GM23338 (cell line): Measurements from ENCODE around the gene HOXC5. TPM values are rescaled to one million over a fixed set of nuclear protein-coding genes. Genes with fewer than 3 reads are reported as not detected.

Source experiments
- STAT1 ChIP-seq: IDR thresholded peaks from one replicate; pipeline ENCODE4 v1.6.1; 2016; ENCODE audit warnings: antibody characterized with exemption; ENCODE audit not compliant: unreplicated experiment
- ZNF114 ChIP-seq: fragments of 250-450 bp; sonication (Bioruptor Pico); IDR thresholded peaks from 2 replicates; pipeline ENCODE4 v1.5.0; 2020; ENCODE audit warnings: mild to moderate bottlenecking, moderate library complexity
- ZNF331 ChIP-seq: fragments of 250-450 bp; sonication (Bioruptor Pico); IDR thresholded peaks from 2 replicates; pipeline ENCODE4 v1.5.0; 2020; ENCODE audit warnings: low read depth, mild to moderate bottlenecking, moderate library complexity
- ZNF462 ChIP-seq: fragments of 250-450 bp; sonication (Bioruptor Pico); IDR thresholded peaks from 2 replicates; pipeline ENCODE4 v1.5.0; 2020; ENCODE audit warnings: mild to moderate bottlenecking, moderate library complexity
- polyA plus RNA-seq: library from polyadenylated mRNA; unstranded; fragments of >200 nt; fragmentation: Nextera tagmentation; extraction: Ambion mirVana; gene quantifications from 2 replicates; pipeline ENCODE4 v1.2.1, GENCODE V29; 2016
- total RNA-seq: library from RNA; depleted of rRNA; stranded (reverse); fragments of >200 nt; shearing (Covaris generic); gene quantifications from 2 replicates; pipeline ENCODE4 v1.2.3, GENCODE V29; 2014
- TF ChIP-seq, protein P1 (sequence below): IDR thresholded peaks from one replicate; pipeline ENCODE4 v1.6.1; 2018; ENCODE audit warnings: antibody characterized with exemption; ENCODE audit not compliant: unreplicated experiment

HOXC5 gene
- total and polyA plus RNA-seq, 2 experiments from 2014 or later, result not detected

DNA sequence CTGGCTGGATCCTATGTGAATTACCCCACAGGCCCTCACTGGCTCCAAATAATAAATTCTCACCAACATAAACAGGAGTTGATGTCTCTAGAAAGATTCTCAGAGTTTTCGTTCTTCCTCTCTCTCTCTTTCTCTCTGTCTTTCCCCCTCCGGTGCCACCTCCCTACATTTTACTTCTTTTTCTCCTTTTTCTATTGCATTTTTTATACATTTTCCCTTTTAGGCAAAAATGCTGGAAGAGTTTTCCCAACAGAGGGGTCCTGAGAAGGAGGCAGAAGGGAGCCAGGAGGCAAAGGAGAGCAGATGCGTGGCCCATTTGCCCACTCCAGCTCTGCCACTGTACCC is 5.4 kb upstream of the HOXC5 start (continued):
- TF ChIP-seq ZNF462 (no peak), ZNF331 (CRISPR knock-in tag) (no peak), ZNF114 (no peak), STAT1 (no peak)
- TF ChIP-seq, protein P1, sequence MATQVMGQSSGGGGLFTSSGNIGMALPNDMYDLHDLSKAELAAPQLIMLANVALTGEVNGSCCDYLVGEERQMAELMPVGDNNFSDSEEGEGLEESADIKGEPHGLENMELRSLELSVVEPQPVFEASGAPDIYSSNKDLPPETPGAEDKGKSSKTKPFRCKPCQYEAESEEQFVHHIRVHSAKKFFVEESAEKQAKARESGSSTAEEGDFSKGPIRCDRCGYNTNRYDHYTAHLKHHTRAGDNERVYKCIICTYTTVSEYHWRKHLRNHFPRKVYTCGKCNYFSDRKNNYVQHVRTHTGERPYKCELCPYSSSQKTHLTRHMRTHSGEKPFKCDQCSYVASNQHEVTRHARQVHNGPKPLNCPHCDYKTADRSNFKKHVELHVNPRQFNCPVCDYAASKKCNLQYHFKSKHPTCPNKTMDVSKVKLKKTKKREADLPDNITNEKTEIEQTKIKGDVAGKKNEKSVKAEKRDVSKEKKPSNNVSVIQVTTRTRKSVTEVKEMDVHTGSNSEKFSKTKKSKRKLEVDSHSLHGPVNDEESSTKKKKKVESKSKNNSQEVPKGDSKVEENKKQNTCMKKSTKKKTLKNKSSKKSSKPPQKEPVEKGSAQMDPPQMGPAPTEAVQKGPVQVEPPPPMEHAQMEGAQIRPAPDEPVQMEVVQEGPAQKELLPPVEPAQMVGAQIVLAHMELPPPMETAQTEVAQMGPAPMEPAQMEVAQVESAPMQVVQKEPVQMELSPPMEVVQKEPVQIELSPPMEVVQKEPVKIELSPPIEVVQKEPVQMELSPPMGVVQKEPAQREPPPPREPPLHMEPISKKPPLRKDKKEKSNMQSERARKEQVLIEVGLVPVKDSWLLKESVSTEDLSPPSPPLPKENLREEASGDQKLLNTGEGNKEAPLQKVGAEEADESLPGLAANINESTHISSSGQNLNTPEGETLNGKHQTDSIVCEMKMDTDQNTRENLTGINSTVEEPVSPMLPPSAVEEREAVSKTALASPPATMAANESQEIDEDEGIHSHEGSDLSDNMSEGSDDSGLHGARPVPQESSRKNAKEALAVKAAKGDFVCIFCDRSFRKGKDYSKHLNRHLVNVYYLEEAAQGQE, result no peak
